Stimulated activated CD8-positive, alpha-beta memory T cell treated with anti-CD3 and anti-CD28 coated beads, Interleukin-15, amount 100 ng/mL, for 1 hour (primary cell): ENCODE results near the gene RGS7.

Source experiments
- DNase-seq: peaks from one replicate; pipeline ENCODE4 v3.0.0-alpha.2; 2020; ENCODE audit warnings: low read depth

RGS7 gene

DNA sequence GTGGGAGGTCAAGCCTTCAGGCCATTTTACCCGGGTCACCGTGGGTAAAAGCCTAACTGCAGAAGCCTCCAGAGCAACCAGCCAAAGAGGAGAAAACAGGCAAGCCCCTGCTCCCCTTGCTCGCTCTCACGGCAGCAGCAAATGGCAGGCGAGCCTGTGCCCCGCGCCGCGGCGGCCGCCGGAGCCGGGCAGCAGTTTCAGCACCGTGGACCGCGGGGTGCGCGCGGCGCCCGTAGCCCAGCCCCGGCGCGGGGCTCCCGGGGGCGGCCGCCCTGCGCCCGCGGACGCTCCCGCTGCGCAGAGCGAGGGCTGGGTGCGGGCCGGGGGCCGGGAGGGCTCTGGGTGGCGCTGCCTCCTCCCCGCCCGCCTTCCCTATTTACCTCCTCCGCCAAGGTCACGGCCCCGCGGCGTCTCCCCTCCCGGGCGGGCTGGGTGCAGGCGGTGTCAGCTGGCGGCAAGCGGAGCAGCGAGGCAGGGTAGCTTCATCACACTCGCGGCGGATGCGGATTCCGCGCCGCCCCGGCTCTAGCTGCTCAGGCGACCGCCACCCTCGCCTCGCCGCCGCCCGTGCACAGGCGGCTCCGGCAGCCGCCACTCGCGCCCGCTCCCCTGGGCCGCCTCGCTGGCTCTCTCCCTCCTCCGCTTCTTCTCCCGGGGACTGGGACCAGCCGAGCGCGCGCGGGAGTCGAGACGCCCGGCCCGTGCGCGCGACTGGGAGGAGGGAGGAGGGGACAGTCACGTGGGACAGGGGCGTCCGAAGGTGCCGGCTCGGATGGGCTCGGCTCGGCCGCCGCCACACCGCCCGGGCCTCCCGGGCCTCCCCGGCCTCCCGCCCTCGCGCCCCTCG, at the start of gene RGS7:
Gene RGS7, minus strand, starts transcription at position 687 of the 847 bp plus-strand sequence.
- no peak for DNase-seq

DNA sequence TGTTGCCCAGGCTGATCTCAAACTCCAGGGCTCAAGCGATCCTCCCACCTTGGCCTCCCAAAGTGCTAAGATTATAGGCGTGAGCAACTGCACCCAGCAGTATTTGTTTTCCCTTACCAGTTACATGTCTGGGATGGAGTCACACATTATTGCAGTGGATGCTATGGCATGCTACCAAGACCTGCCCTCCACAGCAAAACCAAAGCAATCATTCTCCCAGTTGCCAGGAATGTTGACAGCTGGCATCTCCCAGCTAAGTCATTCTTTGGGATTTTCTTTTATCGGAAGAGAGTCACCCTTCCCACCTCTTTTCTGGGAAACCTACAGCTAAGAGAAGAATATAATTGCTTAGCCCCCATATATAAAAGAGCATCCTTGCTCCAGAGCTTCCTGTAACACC, 49.4 kb upstream of the RGS7 start:
- no peak for DNase-seq

DNA sequence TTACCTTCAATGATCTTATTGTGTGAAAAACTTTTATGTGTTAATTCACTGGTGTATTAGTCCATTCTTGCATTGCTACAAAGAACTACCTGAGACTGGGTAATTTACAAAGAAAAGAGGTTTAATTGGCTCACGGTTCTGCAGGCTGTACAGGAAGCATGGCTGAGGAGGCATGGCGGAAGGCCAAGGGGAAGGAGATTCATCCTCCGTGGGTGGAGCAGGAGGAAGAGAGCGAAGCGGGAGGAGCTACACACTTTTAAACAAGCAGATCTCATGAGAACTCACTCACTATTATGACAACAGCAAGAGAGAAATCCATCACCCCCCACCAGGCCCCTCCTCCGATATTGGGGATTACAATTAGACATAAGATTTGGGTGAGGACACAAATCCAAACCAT, 44.2 kb upstream of the RGS7 start:
- no peak for DNase-seq

DNA sequence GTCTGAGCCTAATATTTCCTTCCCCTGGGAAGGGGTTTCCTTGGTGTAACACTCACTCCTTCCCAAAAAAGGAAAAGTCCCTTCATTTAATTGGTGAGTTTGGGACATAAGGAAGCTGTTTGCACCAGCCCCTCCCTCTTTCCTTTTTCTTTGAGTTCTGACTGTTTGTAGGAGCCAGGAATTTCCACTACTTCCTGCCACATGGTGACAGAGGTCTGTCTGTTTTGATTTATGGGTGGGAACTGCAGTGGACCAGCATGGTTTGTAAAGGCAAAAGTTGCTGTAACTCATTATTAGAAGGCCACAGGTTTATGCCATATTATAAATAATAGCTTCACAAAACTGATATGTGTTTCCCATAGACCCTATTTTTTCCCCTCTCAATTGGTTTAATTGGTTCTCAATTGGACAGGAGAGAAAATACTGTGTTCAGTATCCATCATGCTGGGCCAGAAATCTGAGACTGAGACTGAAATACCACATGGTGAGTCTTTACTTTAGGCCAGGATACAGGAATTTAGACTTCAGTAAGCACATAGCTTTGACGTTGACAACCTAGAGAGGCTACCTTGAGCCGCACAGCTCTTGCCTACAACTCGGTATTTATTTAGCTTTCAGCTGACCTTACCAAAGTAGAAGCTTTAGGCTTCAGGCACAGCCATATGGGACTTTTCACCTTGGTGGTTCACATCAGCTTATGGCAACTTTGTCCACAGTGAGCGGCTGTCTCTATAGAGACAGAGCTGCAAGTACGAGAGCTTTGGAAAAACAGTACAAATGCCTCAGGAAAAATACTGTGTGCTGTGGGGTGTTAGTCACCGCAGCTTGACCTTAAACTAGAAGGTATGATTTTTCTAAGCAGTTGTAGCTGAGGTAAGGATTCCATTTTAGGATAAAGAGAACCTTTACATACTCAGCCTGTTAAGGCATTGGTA, 40.0 kb upstream of the RGS7 start:
- DNase-seq: no peak

DNA sequence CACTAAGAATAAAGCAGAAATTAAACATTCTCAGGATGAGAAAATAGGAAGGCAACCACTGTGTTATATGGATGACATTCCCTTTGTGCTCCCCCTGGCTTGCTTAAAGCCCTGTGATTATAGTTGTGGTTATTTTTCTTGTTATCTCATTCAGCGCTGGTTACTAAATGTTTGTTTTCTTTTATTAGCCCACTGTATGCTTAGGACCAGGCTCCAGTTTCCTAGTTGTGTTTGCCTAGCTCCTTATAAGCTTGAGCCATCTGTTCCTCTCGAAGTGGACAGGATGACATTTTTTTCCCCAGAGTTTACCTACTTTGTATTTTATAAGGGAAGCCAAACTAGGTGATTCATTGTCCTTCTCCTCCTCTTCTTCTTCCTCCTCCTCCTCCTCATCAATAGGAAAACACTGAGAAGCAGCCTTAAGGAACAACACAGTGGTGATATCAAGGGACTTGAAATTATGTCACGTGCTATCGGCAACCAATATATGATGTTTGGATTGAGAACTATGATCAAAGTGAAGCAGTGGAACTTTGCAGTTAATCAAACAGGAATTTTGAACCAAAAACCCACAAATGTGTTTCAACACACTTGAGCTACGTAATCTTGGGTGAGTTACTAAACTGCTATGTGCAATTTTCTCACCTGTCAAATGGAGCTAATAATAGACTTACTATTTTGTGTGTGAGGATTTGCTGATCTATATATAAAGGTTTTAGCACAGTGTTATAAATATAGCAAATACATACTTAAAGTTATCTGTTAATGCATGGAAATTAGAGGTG, 35.1 kb upstream of the RGS7 start:
- no peak for DNase-seq

DNA sequence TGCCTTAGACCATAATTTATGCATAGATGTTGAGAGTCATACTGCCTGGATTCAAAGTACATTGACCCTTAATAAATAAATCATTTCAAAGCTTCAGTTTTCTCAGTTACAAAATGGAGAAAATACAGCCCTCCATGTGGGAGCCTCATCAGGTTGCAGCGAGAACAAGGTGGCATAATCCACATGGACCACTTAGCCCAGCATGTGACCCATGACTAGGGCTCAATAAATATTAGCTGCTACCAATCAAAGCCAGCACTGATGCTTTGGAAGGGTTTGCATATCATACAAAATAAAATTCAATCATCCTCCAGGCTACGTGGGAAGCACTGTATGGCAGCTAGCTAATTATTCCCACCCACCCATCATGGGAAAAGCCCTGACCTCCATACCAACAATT, 33.5 kb upstream of the RGS7 start:
- DNase-seq: no peak

DNA sequence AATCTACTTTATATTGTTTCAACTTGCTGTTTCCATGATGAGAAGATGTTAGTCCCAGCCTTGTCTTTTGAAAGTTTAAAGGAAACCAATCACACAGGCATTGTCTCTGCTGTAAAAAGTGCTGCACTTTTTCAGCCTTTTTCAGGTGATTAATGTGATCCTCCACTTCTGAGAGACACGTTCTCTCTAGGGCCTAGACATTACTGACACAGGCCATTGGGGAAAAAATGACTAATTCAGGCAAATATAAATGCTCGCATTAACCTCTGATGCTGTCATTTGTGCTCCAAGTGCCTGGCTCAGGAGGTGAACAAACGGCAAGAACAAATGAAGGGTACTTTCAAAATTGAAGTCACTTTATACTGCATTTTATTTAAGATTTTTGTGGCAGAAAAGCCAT, 32.4 kb upstream of the RGS7 start:
- DNase-seq: no peak

DNA sequence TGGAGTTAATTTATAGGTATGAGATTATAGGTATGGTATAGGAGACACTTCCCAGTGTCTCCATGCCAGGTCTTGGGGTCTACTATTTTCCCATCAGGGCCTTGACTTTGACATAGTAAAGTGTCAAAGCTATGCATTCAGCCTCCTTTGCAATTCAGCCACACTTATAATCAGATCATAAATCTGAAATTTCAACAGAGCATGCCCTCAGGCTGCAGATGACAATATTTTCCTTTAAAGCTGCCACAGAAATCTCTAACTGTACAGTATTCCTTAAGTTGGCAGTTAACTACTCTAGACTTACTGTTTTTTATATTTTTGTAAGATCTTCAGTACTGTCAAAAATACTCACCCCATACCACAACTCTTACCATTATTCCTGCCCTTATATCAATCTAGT, 30.2 kb upstream of the RGS7 start:
- DNase-seq: no peak

DNA sequence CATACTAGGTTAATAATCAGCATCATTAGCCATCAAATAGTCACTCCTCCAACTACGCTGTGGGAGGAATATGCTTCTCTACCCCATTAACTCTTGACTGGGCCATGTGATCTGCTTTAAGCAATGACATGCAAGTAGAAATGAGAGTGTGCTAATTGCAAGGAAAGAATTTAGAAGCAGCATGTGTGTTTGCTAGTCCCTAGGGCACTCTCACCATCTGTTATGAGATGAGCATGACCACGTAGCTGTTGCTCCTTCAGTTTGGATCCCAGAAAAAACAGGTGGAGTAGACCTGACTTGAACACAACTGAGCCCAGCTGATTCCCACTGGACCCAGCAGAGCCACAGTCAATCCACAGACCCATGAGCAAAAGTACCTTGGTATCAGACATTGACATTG, 19.7 kb upstream of the RGS7 start:
- DNase-seq: no peak

DNA sequence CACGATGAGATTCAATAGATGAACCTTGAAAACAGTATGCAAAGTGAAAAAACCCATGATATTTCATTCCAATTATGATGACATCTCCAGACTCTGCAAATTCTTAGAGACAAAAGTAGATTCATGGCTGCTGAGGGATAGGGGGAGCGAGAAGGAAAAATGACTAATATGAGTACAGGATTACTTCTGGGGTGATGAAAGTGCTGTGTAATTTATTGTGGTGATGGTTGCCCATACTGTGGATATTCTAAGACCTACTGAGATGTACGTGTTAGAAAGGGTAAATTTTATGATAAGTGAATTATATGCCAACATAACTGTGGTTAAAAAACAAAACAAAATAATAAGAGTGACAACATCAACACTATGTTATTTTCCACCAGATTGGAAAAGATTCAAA, 18.9 kb upstream of the RGS7 start:
- no peak for DNase-seq

DNA sequence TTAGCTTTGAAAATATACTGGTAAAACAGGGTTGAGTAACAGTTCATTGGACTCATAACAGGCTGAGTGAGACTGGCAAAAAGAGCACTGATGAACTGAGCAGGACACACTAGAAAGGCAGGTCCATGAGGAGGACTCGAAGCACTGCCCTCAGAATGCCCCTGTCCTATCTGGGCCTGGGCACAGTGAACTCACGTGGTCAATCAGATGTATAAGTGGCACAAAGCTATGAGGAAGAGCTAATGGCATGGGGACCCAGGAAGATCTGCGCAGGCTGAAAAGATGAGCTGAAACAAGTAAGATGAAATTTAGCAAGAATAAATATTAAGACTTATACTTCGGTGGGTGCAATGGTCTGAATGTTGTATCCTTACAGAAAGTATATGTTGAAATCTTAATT, 9.2 kb upstream of the RGS7 start:
- no peak for DNase-seq

DNA sequence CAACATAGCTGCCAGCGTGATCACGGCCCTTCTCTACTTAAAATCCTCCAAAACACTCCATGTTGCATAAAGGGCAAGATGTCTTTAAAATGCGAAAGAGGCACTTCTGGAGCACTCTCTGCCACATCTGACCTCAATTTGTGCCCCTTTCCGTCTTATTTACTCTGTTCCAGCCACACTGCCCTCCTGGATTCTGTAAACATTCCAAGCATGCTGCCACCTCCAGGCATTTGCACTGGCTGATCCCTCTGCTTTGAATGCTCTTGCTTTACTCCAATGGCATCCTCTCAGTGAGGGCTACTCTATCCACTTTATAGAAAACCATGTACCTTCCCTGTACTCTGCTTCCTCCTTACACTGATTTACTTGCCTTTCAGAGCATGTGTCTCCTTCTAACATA, 5.3 kb upstream of the RGS7 start:
- DNase-seq: no peak

DNA sequence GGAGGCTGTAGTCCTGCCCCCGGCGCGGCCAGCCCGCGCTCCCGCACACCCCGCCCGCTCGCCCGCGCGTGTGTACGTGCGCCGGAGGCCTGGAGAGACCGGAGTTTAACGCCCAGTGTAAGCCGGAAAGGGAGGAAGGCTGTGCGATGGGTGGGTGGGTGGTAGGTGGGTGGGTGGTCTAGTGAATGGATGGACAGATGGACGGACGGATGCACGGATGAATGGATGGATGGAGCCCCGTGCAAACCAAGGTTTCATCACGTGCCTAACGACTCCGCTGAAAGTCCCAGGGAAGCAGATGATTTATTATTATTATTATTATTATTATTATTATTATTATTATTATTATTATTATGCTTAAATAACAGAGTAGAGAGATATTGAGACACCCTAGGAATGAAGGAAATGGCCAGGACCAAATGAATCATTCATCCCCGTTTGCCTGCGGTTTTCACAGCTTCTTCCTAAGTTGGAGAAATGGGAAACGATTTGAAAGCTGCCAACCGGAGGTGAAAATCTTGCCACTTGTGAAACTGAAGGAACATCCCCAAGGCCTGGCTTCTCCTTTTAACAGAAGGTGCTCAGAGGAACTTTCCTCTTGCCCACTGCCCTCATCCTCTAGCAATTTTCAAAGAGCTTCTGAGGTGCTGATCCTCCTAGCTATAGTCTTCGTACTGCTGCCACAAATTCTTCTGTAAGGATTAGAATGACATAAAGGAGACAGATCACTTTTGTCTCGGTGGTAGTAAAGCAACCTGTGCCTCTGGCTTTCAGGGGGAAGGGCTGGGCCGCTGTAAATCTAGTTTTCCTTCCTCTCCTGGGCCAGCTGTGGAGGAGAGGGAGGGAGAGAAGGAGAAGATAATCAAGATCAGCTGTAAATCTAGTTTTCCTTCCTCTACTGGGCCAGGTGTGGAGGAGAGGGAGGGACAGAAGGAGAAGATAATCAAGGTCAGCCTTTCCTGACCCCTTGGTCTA, 648 bp upstream of the RGS7 start:
- DNase-seq: no peak

DNA sequence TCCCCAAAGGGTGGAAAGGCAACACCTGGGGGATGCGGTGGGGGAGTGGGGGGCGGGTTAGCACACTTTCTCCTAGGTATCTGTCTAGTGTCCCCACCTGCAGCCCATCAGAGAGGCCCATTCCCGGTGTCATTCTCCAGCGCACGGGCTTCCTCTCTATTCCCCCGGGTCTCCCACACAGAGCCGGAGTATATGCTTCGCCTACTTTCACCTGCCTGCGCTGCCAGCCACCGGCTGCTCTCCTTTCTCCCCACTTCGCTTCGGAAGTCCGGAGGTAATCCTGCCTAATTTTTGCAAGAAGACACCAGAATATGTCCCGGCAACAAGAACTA, 852 bp downstream of the RGS7 start:
- no peak for DNase-seq

DNA sequence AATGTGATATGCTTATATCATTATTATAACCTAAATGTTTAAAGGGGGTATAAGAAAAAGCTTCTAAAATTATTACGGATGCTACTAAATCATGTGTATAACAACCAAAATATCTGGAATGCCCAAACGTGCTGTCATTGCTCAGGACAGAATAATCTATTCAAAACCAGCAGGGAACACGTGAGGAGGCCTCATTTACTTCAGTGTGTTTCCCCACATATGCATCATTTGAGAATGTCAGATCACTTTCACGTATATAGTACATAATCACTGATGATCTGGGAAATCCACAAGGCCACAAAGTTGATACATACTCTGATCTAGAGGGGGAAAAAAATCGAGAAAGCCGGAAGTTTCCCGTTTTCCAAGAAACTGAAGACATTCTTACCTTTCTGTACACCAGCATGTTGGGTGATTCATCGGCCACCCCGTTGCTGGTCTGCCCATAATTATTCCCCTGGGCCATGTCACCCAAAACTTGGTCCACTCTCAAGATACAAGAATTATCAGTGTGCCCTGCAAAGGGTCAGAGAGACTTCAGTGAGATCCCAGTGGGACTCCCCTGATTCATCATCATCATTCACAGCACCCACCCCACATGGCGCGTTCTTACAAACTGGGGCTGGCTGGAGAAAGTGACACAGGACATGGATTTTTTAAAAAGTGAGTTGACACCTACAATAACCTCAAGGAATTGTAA, 1.5 kb downstream of the RGS7 start:
- no peak for DNase-seq

DNA sequence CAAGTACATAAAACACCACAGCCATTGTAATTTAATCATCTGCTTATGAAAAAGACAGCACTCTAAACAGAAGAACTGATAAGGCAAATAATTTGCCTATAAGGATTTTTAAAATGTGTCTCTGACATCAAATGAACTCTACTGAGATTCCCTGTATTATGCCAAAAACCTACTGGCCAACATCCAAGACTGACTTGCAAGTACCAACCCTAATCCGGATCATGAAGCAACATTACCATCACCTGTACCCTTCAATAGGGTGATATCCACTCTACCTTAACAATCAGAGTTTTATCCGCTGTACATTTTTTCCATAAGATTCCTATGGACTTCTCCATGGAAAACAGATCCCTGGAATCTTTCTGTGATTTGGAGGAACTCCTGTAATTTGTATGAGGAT, 4.6 kb downstream of the RGS7 start:
- no peak for DNase-seq

DNA sequence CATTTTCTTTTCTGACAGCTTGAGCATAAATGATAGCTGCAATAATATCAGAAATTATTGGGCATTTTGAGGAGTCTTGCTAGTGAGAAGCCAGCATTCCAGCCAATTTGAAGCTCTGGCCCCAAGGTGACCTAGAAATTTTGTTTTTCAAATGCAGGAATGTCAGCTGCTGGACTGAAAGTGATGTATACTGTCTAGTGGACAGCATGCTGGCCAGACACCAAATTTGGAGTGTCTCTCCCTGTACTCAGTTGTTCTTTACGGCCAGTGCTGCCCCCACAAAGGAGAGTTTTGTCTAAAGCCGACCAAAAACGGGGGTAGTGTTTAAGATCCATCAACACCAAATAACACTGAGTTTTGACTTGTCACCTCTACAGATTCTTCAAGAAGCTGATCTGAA, 5.2 kb downstream of the RGS7 start:
- DNase-seq: no peak

DNA sequence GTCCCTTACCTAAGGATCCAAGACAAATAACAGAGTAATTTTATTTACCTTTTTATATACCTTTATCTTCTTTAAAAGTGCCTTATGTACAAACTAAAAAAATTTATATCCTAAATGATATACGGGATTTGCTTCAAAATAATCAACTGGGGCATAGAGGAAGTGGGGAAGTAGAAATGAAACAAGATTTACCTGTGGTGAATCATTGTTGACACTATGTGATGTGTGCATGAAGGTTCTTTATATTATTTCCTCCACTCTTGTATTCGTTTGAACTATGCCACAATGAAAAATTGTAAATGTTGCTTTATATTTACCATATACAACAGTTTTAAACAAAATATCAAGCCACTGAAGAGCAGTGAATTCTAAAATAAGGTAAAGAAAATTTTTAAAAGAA, 13.0 kb downstream of the RGS7 start:
- DNase-seq: no peak

DNA sequence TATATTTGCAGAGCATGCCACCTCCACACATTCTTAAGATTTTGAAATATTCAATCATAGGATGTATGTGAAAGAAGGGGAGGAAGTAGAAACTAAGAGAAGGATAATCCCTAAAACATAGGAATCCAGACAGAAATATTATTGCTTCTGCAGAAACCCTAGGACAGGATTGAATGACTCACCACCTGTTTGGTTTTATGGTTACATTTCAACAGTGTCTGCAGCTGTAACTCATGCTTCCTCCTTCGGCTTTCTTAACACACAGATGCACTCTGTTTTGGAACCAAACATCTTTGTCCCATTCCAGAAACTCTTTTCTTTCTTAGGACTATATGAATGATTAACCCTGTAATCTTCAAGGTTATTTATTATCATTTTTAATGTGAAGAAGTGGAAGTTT, 20.7 kb downstream of the RGS7 start:
- DNase-seq: no peak

DNA sequence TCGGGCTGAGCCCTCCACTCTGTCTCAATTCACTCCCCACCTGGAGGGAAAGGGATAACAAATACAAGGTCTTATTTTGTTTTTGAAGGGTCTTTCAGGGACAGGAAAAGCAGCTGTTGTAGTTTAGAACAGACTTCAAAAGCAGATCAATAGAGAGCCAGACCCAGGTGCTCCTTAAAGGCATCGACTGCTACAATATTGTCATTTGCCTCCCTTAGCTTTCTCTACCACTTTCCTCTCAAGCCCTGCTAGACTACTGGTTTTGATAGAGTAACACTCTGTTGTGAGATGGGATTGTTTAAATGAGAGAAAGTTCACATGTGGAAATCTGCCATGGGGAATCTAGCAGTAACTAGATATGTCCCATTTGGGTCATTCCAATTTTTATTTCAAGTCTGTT, 24.0 kb downstream of the RGS7 start:
- no peak for DNase-seq

DNA sequence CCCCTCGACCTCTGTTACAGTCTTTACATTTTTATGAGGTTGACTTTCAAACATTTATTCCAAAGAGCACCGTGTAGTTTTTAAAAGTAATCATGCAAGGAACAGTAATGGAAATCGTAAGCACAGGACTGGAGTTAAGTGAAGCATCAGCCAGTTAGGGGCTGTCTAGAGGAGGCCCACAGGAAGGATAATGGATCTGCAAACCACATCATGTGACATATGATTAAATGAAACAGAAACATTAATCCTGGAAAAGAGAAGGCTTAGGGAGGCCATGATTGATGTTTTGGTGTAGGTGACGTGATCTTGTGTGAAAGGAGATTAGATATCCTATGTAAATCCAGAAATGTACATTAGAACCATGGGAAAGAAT, 25.0 kb downstream of the RGS7 start:
- no peak for DNase-seq
